ENCODE results near the gene ACTMAP. TPM values are rescaled to one million over a fixed set of nuclear protein-coding genes. Genes with fewer than 3 reads are reported as not detected.
A peak's percentile ranks its signal among the peaks of the same experiment; 100 is the strongest.

Gene ACTMAP
- total and polyA plus RNA-seq, 2 of the 13 experiments (the other 11 are each of a cell fraction or from before 2014, with no cell fraction given), result 2.2 to 7.9 TPM

DNA sequence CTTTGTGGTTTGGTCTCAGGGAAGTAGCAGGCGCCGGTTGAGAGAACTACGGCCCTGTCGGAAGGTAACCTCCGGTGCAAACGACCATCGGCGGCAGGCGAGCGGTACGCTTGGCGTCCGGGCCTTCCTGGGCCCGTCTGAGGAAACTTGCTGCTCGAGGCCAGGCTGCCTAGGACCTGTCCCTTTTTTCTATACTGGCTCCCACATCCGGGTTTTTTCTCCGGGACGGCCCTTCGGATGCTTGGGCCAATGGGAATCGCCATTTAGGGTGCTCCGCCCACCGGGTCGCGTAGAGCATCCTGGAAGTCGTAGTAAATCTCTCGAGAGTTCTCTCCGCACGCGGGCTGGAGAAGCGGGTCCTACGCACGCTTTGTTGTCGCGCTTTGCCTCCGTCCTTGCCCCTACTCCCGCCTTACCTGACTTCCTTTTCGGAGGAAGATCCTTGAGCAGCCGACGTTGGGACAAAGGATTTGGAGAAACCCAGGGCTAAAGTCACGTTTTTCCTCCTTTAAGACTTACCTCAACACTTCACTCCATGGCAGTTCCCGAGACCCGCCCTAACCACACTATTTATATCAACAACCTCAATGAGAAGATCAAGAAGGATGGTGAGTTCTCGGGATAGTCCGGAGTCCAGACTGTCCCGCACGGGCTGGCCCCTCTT is 729 bp upstream of the ACTMAP start, which contains the start of gene SNRPA (continued):
- TF ChIP-seq, protein P1, sequence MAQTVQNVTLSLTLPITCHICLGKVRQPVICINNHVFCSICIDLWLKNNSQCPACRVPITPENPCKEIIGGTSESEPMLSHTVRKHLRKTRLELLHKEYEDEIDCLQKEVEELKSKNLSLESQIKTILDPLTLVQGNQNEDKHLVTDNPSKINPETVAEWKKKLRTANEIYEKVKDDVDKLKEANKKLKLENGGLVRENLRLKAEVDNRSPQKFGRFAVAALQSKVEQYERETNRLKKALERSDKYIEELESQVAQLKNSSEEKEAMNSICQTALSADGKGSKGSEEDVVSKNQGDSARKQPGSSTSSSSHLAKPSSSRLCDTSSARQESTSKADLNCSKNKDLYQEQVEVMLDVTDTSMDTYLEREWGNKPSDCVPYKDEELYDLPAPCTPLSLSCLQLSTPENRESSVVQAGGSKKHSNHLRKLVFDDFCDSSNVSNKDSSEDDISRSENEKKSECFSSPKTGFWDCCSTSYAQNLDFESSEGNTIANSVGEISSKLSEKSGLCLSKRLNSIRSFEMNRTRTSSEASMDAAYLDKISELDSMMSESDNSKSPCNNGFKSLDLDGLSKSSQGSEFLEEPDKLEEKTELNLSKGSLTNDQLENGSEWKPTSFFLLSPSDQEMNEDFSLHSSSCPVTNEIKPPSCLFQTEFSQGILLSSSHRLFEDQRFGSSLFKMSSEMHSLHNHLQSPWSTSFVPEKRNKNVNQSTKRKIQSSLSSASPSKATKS (CRISPR knock-in tag; IDR thresholded peaks at IDR 0.05), result no peak
- TF ChIP-seq STAG1 (CRISPR knock-in tag; IDR thresholded peaks at IDR 0.05) (no peak), ZC3H13 (CRISPR knock-in tag; IDR thresholded peaks at IDR 0.05) (no peak), TARDBP (CRISPR knock-in tag; IDR thresholded peaks at IDR 0.05) (no peak), ZSCAN22 (CRISPR knock-in tag; IDR thresholded peaks at IDR 0.05) (no peak), MEF2D (CRISPR knock-in tag; IDR thresholded peaks at IDR 0.05) (no peak), SAP130 (CRISPR knock-in tag; IDR thresholded peaks at IDR 0.05; ENCODE audit: low read depth) (peak; percentile 66), STAT5B (CRISPR knock-in tag; IDR thresholded peaks at IDR 0.05) (no peak), ZFP37 (CRISPR knock-in tag; IDR thresholded peaks at IDR 0.05; ENCODE audit: borderline replicate concordance) (0 out of 2 replicates have a peak, but pooled peaks have one; percentile 40), SP5 (CRISPR knock-in tag; IDR thresholded peaks at IDR 0.05; ENCODE audit: borderline replicate concordance, low read depth) (peak; percentile 23; the same call in 1 of the 2 replicates), ZNF121 (CRISPR knock-in tag; IDR thresholded peaks at IDR 0.05) (no peak), SMAD9 (CRISPR knock-in tag; IDR thresholded peaks at IDR 0.05) (no peak), CENPT (CRISPR knock-in tag; IDR thresholded peaks at IDR 0.05; ENCODE audit: low read depth) (no peak), ERF (CRISPR knock-in tag; IDR thresholded peaks at IDR 0.05) (no peak), PRMT3 (CRISPR knock-in tag; IDR thresholded peaks at IDR 0.05; ENCODE audit: borderline replicate concordance, low read depth) (no peak), POLR2AphosphoS5 (IDR thresholded peaks at IDR 0.05; ENCODE audit: low read depth, low read length) (peak; percentile 61), DR1 (CRISPR knock-in tag; IDR thresholded peaks at IDR 0.05) (no peak), GABPA (IDR thresholded peaks at IDR 0.05; ENCODE audit: low read depth, low read length) (no peak), GABPA (CRISPR knock-in tag; IDR thresholded peaks at IDR 0.05; ENCODE audit: low read depth) (no peak), ZNF605 (CRISPR knock-in tag; IDR thresholded peaks at IDR 0.05) (peak; percentile 6; the same call in 1 of the 2 replicates), ASH2L (IDR thresholded peaks at IDR 0.05; ENCODE audit: insufficient read length, low read depth, low read length) (no peak)
- TF ChIP-seq, protein P2, sequence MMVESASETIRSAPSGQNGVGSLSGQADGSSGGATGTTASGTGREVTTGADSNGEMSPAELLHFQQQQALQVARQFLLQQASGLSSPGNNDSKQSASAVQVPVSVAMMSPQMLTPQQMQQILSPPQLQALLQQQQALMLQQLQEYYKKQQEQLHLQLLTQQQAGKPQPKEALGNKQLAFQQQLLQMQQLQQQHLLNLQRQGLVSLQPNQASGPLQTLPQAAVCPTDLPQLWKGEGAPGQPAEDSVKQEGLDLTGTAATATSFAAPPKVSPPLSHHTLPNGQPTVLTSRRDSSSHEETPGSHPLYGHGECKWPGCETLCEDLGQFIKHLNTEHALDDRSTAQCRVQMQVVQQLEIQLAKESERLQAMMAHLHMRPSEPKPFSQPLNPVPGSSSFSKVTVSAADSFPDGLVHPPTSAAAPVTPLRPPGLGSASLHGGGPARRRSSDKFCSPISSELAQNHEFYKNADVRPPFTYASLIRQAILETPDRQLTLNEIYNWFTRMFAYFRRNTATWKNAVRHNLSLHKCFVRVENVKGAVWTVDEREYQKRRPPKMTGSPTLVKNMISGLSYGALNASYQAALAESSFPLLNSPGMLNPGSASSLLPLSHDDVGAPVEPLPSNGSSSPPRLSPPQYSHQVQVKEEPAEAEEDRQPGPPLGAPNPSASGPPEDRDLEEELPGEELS (CRISPR knock-in tag; IDR thresholded peaks at IDR 0.05), result no peak
- TF ChIP-seq, protein P3, sequence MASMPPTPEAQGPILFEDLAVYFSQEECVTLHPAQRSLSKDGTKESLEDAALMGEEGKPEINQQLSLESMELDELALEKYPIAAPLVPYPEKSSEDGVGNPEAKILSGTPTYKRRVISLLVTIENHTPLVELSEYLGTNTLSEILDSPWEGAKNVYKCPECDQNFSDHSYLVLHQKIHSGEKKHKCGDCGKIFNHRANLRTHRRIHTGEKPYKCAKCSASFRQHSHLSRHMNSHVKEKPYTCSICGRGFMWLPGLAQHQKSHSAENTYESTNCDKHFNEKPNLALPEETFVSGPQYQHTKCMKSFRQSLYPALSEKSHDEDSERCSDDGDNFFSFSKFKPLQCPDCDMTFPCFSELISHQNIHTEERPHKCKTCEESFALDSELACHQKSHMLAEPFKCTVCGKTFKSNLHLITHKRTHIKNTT (CRISPR knock-in tag; IDR thresholded peaks at IDR 0.05), result no peak
- TF ChIP-seq, protein P4, sequence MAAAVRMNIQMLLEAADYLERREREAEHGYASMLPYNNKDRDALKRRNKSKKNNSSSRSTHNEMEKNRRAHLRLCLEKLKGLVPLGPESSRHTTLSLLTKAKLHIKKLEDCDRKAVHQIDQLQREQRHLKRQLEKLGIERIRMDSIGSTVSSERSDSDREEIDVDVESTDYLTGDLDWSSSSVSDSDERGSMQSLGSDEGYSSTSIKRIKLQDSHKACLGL (CRISPR knock-in tag; IDR thresholded peaks at IDR 0.05), result peak; percentile 16
- TF ChIP-seq, protein P5, sequence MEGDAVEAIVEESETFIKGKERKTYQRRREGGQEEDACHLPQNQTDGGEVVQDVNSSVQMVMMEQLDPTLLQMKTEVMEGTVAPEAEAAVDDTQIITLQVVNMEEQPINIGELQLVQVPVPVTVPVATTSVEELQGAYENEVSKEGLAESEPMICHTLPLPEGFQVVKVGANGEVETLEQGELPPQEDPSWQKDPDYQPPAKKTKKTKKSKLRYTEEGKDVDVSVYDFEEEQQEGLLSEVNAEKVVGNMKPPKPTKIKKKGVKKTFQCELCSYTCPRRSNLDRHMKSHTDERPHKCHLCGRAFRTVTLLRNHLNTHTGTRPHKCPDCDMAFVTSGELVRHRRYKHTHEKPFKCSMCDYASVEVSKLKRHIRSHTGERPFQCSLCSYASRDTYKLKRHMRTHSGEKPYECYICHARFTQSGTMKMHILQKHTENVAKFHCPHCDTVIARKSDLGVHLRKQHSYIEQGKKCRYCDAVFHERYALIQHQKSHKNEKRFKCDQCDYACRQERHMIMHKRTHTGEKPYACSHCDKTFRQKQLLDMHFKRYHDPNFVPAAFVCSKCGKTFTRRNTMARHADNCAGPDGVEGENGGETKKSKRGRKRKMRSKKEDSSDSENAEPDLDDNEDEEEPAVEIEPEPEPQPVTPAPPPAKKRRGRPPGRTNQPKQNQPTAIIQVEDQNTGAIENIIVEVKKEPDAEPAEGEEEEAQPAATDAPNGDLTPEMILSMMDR (CRISPR knock-in tag; IDR thresholded peaks at IDR 0.05), result no peak
